ENCODE results near the gene CYLD.

The CYLD gene

DNA sequence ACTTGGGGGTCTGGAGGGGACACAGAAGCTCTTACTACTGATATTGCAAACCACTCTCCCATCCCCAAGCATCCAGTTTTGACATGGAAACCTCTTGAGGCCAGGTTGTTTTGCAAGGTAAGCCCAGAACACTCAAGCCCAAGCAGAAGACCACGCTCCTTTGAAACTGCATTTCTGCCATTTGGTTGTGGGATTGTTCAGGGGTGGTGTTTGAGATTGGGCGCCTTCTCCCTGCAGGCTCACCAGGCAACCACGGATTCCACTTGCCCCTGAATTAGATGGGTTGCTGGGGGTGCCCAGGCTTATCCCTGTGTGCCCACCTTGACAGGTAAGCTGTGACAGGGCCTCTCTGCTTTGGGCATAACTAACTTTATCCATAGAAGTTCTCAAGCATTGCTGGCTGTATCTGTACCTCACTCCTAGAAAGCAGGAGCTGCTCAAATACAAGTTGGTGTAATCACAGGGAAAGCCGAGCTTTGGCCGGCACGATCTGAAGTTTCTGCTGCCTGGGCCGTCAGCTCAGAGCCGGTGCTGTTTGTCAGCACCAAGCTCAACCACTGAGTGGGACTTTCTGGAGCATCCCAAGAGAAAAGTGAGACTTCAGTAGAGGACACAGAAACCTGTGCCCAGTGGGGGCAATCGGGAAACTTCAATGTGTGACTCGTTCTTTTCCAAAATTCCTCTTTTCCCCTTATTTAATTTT is 93.6 kb downstream of the CYLD start:
- TF ChIP-seq ZNF23 (tag by site-specific recombination; IDR thresholded peaks at IDR 0.05; ENCODE audit: borderline replicate concordance), result no peak
- TF ChIP-seq, protein P1, sequence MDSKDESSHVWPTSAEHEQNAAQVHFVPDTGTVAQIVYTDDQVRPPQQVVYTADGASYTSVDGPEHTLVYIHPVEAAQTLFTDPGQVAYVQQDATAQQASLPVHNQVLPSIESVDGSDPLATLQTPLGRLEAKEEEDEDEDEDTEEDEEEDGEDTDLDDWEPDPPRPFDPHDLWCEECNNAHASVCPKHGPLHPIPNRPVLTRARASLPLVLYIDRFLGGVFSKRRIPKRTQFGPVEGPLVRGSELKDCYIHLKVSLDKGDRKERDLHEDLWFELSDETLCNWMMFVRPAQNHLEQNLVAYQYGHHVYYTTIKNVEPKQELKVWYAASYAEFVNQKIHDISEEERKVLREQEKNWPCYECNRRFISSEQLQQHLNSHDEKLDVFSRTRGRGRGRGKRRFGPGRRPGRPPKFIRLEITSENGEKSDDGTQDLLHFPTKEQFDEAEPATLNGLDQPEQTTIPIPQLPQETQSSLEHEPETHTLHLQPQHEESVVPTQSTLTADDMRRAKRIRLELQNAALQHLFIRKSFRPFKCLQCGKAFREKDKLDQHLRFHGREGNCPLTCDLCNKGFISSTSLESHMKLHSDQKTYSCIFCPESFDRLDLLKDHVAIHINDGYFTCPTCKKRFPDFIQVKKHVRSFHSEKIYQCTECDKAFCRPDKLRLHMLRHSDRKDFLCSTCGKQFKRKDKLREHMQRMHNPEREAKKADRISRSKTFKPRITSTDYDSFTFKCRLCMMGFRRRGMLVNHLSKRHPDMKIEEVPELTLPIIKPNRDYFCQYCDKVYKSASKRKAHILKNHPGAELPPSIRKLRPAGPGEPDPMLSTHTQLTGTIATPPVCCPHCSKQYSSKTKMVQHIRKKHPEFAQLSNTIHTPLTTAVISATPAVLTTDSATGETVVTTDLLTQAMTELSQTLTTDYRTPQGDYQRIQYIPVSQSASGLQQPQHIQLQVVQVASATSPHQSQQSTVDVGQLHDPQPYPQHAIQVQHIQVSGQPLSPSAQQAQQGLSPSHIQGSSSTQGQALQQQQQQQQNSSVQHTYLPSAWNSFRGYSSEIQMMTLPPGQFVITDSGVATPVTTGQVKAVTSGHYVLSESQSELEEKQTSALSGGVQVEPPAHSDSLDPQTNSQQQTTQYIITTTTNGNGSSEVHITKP (tag by site-specific recombination; IDR thresholded peaks at IDR 0.05), result no peak
- no peak for TF ChIP-seq YY2 (tag by site-specific recombination; IDR thresholded peaks at IDR 0.05)
- H3K4me3 ChIP-seq (ENCODE audit: low read depth, low read length), result no peak overlapping the region
- no peaks in the 10 kb centered on the region for H3K36me3 ChIP-seq (ENCODE audit: control insufficient read depth in 2 of 2, insufficient read depth in 1 of 2, low read length in 2 of 2)
- ChIA-PET POLR2A (no interaction called here), CTCF (interaction anchor here (1.0 to 2.0 kb wide), 2 partner anchors 13 to 29 kb away, joined by 3 to 6 read pairs; no protein-coding TSS in a partner anchor)
- no peaks in the 10 kb centered on the region for H3K9me3 ChIP-seq (ENCODE audit: control insufficient read depth, insufficient read depth, low read depth, low read length)
- H3K4me1 ChIP-seq (ENCODE audit: control insufficient read depth, insufficient read depth, low read length), result no peaks in the 10 kb centered on the region
- H3K27ac ChIP-seq (ENCODE audit: extremely low read depth, low read depth, low read length), result no peak overlapping the region

- no peaks in the 10 kb centered on the region for H3K9me3 ChIP-seq (ENCODE audit: control insufficient read depth, insufficient read depth, low read depth, low read length)
- no peaks in the 10 kb centered on the region for H3K36me3 ChIP-seq (ENCODE audit: control insufficient read depth in 2 of 2, insufficient read depth in 1 of 2, low read length in 2 of 2)
- ChIA-PET POLR2A (no interaction called here), CTCF (interaction anchor here (1.0 to 2.0 kb wide), 2 partner anchors 14 to 29 kb away, joined by 3 to 6 read pairs; no protein-coding TSS in a partner anchor)
- no peak overlapping the region for H3K27ac ChIP-seq (ENCODE audit: extremely low read depth, low read depth, low read length)
- no peaks in the 10 kb centered on the region for H3K4me1 ChIP-seq (ENCODE audit: control insufficient read depth, insufficient read depth, low read length)
- H3K4me3 ChIP-seq (ENCODE audit: low read depth, low read length), result no peak overlapping the region
- TF ChIP-seq ZIC2 (tag by site-specific recombination; IDR thresholded peaks at IDR 0.05) (no peak), ATF2 (tag by site-specific recombination; IDR thresholded peaks at IDR 0.05; ENCODE audit: low read depth) (no peak), RBAK (tag by site-specific recombination; IDR thresholded peaks at IDR 0.05) (no peak), ZNF548 (tag by site-specific recombination; IDR thresholded peaks at IDR 0.05) (no peak), ZNF549 (tag by site-specific recombination; IDR thresholded peaks at IDR 0.05) (no peak), ZNF174 (tag by site-specific recombination; IDR thresholded peaks at IDR 0.05) (no peak), MZF1 (tag by site-specific recombination; IDR thresholded peaks at IDR 0.05; ENCODE audit: borderline replicate concordance) (no peak), ZNF747 (tag by site-specific recombination; IDR thresholded peaks at IDR 0.05) (no peak), ZNF510 (tag by site-specific recombination; IDR thresholded peaks at IDR 0.05; ENCODE audit: insufficient replicate concordance) (no peak), ZSCAN30 (tag by site-specific recombination; IDR thresholded peaks at IDR 0.05) (no peak), ZNF560 (tag by site-specific recombination; IDR thresholded peaks at IDR 0.05; ENCODE audit: borderline replicate concordance) (no peak), ZNF837 (tag by site-specific recombination; IDR thresholded peaks at IDR 0.05) (no peak), ZNF19 (tag by site-specific recombination; IDR thresholded peaks at IDR 0.05; ENCODE audit: low read depth) (no peak), ZBTB21 (tag by site-specific recombination; IDR thresholded peaks at IDR 0.05) (no peak), ZNF302 (tag by site-specific recombination; IDR thresholded peaks at IDR 0.05; ENCODE audit: low read depth) (no peak), ZNF112 (tag by site-specific recombination; IDR thresholded peaks at IDR 0.05) (no peak), ZNF394 (tag by site-specific recombination; IDR thresholded peaks at IDR 0.05; ENCODE audit: borderline replicate concordance) (no peak)
- TF ChIP-seq, protein P2, sequence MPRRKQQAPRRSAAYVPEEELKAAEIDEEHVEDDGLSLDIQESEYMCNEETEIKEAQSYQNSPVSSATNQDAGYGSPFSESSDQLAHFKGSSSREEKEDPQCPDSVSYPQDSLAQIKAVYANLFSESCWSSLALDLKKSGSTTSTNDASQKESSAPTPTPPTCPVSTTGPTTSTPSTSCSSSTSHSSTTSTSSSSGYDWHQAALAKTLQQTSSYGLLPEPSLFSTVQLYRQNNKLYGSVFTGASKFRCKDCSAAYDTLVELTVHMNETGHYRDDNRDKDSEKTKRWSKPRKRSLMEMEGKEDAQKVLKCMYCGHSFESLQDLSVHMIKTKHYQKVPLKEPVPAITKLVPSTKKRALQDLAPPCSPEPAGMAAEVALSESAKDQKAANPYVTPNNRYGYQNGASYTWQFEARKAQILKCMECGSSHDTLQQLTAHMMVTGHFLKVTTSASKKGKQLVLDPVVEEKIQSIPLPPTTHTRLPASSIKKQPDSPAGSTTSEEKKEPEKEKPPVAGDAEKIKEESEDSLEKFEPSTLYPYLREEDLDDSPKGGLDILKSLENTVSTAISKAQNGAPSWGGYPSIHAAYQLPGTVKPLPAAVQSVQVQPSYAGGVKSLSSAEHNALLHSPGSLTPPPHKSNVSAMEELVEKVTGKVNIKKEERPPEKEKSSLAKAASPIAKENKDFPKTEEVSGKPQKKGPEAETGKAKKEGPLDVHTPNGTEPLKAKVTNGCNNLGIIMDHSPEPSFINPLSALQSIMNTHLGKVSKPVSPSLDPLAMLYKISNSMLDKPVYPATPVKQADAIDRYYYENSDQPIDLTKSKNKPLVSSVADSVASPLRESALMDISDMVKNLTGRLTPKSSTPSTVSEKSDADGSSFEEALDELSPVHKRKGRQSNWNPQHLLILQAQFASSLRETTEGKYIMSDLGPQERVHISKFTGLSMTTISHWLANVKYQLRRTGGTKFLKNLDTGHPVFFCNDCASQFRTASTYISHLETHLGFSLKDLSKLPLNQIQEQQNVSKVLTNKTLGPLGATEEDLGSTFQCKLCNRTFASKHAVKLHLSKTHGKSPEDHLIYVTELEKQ (tag by site-specific recombination; IDR thresholded peaks at IDR 0.05; ENCODE audit: borderline replicate concordance), result no peak
- TF ChIP-seq, protein P3, sequence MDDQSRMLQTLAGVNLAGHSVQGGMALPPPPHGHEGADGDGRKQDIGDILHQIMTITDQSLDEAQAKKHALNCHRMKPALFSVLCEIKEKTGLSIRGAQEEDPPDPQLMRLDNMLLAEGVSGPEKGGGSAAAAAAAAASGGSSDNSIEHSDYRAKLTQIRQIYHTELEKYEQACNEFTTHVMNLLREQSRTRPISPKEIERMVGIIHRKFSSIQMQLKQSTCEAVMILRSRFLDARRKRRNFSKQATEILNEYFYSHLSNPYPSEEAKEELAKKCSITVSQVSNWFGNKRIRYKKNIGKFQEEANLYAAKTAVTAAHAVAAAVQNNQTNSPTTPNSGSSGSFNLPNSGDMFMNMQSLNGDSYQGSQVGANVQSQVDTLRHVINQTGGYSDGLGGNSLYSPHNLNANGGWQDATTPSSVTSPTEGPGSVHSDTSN (CRISPR knock-in tag; IDR thresholded peaks at IDR 0.05), result no peak
- TF ChIP-seq, protein P4, sequence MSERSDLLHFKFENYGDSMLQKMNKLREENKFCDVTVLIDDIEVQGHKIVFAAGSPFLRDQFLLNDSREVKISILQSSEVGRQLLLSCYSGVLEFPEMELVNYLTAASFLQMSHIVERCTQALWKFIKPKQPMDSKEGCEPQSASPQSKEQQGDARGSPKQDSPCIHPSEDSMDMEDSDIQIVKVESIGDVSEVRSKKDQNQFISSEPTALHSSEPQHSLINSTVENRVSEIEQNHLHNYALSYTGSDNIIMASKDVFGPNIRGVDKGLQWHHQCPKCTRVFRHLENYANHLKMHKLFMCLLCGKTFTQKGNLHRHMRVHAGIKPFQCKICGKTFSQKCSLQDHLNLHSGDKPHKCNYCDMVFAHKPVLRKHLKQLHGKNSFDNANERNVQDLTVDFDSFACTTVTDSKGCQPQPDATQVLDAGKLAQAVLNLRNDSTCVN (tag by site-specific recombination; optimal IDR thresholded peaks at IDR 0.05), result no peak
Measured at GRCh38 chr16:50836121-50836621, 94.3 kb downstream of the CYLD start.

Measured in HEK293 (cell line).